ENCODE data around the gene SKOR1.

- TF ChIP-seq CTCF (IDR thresholded peaks at IDR 0.05 in 4 of 5, conservative IDR thresholded peaks at IDR 0.05 in 1 of 5): no peak
- TF ChIP-seq POLR2A (IDR thresholded peaks at IDR 0.05): no peak
These were observed 58.0 kb downstream of the SKOR1 start for GRCh38 chr15:67883234-67883773.

Data from gastrocnemius medialis (tissue), 4 donors.